DMS 273 (cell line): Measurements from ENCODE around the gene HLTF.
"Not testable (repeated sequence)": the region's sequence is repeated elsewhere in the genome, so short reads cannot be mapped to it uniquely, and the experiment has no call there.

ENCODE experiments used
- DNase-seq: peaks from one replicate; lab custom pipeline; 2025; ENCODE audit not compliant: unreplicated experiment; lab: John Stamatoyannopoulos, UW

The HLTF gene, protein sequence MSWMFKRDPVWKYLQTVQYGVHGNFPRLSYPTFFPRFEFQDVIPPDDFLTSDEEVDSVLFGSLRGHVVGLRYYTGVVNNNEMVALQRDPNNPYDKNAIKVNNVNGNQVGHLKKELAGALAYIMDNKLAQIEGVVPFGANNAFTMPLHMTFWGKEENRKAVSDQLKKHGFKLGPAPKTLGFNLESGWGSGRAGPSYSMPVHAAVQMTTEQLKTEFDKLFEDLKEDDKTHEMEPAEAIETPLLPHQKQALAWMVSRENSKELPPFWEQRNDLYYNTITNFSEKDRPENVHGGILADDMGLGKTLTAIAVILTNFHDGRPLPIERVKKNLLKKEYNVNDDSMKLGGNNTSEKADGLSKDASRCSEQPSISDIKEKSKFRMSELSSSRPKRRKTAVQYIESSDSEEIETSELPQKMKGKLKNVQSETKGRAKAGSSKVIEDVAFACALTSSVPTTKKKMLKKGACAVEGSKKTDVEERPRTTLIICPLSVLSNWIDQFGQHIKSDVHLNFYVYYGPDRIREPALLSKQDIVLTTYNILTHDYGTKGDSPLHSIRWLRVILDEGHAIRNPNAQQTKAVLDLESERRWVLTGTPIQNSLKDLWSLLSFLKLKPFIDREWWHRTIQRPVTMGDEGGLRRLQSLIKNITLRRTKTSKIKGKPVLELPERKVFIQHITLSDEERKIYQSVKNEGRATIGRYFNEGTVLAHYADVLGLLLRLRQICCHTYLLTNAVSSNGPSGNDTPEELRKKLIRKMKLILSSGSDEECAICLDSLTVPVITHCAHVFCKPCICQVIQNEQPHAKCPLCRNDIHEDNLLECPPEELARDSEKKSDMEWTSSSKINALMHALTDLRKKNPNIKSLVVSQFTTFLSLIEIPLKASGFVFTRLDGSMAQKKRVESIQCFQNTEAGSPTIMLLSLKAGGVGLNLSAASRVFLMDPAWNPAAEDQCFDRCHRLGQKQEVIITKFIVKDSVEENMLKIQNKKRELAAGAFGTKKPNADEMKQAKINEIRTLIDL

DNA sequence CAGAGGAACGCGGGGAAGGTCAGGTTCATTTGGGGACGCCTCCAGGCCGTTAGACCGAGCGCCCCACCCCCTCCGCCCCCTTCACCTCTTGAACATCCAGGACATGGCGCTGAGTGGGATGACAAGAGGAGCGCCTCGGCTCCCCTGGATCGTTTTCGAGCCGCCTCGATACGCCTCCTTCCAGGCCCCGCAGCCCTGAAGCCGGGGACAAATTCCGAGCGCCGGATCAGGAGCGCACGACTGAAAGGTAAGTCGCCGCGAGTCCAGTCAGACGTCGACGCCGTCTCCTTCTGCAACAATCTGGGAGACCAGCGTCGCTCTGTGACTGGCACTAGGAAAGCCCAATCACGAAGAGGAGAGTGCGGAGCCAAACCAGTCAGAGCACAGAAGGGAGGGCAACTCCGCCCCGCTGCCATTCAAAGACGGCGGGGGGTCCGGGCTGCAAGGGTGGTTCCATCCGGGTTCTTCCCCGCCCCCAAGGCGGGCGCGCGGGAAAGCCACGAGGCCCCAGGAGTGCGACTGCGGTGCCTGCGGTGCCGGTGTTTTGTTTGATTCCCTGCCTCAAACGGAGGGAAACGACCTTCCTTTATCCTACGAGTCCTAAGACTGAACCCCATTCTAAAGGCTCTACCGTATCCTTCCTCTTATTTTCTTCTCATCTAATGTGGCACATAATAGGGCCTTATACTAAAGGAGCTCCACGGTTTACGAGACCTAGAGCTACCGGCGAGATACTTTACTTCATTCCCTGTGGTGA, at the start of gene HLTF:
TSS of gene HLTF (minus strand) at position 302 of the 757 bp plus-strand sequence. CDS start at position 105, 197 bp downstream.
- peak; percentile 100 for DNase-seq

DNA sequence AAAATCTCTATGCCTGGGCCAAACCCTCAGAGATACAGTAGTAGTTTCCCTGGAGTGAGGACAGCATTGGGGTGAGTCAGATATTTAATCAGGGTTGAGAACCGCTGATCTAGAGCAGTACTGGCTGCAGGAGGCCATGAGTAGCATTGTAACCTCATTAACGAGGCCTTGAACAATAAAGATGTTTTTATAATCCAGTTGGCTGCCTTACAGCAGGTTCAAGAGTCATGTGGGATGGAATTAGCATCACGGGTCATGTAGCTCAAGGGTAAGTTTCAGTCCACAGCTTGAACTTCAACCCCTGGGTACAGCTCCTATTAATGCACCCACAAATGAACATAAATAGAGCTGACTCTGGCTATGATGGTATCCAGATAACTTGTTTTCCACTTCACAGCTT, 48.2 kb upstream of the HLTF start:
- DNase-seq: no peak

DNA sequence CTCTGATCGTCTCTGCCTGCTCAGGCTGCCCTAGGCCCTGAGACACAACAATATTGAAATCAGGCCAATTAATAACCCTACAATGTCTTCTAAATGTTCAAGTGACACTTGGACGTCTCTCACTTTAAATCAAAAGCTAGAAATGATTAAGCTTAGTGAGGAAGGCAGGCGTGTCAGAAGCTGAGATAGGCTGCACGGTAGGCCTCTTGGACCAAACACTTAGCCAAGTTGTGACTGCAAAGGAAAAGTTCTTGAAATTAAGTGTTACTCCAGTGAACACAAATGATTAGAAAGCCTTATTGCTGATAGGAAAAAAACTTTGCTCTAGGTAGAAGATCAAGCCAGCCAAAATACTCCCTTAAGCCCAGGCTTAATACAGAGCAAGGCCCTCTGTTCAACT, 45.3 kb upstream of the HLTF start:
- DNase-seq: no peak

DNA sequence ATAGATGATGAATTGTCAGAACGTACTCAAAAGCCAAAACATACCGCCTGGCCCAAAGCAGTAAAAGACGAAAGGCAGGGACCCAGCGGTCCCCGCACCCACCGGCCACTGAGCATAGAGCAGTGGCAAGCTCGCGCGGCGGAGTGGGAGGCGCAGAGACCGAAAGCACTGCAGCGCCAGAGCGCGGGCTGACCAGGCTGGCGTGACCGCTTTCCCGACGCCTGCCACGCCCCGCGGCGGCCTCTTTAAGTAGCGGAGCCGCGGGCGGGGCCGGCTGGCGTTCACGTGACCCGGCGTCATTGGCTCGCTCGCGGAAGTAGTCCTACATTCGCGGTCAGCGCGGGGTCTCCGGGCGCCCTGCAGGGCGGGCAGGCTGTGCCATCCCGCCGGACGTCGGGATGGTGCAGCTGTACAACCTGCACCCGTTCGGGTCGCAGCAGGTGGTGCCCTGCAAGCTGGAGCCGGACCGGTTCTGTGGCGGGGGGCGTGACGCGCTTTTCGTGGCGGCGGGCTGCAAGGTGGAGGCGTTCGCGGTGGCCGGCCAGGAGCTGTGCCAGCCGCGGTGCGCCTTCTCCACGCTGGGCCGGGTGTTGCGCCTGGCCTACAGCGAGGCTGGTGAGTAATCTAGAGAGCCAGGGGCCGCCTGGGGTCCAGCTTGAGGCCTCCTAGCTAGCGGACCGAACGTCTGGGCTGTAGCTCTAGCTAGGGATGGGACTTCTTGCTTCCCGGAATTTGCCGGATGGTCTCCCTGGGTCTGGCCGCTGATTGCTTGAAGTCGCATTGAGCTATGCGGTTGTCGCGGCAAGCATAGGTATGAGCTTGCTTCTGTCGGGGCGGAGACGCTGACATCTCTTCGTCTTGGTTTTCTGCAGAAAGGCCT, 43.2 kb upstream of the HLTF start, which contains the start of gene HPS3:
TSS of gene HPS3 (plus strand) at position 313 of the 880 bp plus-strand sequence. CDS start at position 399, 86 bp downstream.
- DNase-seq: peak; percentile 97

DNA sequence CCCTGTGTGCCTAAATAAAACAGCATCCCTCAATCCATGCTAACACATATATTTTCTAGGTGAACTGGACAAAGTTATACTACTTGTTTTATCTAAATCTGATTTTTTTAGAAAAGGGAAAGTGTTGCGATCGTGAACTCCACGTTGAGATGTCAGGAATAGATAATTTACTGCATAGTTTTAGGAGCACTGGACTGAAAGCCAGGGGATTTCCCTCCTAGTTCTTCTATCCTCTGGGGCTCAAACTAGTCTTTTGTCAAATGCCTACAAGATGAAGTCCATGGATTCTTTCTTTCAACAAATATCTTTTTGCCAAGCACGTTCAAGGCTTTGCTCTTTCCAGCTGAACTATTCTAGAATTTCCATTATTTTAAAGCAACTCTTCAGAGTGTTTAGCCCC, 42.5 kb upstream of the HLTF start:
- no peak for DNase-seq

DNA sequence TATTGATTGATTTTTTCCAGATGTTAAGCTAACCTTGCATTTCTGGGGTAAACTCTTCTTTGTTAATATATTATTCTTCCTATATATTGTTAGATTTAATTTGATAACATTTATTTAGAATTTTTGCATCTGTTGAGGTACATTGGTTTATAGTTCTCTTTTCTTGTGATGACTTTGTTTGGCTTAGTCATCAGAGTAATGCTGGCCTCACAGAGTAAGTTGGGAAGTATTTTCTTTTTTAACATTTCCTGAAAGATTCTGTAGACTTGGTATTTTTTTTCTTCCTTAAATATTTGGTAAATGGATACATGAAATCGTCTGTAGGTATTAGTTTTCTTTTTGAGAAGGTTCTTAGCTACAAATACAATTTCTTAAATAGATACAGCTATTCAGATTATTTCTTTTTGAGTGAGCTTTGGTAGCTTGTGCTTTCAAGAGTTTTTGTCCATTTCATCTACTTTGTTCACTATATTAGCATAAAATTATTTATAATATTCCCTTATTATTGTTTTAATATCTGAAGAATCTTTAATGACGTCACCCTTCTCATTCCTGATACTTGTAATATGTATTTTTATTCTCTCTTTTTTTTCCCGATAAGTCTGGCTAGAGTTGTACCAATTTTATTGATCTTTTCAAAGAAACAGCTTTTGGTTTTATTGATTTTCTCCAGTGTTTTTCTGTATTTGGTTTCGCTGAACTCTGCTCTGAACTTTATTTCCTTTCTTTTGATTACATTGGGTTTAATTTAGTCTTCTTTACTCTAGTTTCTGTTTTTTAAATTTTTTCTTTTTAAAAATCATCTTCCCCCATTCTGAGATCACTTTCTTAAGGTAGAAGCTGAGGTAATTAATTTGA, 36.6 kb upstream of the HLTF start:
- DNase-seq: no peak

DNA sequence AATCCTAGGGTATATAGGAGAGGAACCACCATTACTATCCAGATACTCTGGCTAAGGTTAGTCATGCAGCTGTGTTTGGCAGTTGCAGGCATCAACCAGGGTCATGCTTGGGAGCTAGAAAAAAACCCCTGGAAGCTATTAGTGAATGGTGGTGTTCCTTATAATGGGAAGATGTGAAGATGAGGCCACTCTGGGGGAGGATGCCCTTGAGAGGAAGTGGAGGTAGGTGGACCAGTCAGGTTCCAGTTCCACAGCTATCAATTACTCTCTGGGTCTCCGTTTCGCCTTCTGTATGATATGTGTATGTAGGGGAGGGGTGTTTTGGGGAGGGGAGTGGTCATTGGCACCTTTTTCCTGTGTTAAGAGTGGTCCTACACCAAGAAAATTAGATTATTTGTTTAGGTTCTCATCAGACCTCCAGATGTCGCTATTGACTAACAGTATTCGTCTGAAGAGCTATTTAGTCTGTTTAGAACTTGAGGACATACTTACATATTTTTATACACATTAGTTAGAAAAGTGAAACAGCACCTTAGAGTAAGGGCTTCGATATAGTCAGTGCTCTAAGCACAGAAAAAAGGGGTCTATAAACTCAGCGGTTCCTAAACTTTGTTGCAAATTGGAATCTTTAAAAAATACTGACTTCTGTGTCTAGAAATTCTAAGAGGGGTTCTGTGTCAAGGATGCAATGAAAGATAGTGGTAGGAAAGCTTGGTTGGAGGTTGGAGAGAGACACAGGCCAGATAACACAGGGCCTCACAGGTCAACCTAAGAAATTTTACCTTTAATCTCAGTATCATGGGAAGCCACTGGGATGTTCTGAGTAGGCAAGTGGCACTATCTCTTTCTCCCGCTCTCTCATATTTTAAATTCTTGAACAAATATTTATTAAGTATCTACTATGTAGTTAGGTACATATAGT, 34.0 kb upstream of the HLTF start:
- peak; percentile 84 for DNase-seq

DNA sequence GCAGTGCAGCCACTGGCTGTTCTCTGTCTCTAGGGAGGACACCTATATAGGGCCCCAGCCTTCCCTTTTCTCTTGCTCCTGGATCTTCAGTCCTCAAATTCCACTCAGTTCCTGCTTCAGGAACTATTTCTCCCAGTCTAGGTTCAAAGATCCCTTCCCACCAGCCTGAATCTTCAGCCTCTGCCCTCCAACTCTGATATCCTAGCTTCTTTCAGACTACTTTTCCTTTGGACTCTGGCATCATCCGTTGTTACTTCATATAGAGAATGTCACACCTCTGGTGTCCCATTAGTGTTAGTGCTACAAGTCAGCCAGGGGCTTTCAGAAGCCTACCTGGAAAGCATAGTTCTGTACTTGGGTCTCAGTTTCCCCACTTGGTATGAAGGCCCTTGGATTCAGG, 33.1 kb upstream of the HLTF start:
- no peak for DNase-seq

DNA sequence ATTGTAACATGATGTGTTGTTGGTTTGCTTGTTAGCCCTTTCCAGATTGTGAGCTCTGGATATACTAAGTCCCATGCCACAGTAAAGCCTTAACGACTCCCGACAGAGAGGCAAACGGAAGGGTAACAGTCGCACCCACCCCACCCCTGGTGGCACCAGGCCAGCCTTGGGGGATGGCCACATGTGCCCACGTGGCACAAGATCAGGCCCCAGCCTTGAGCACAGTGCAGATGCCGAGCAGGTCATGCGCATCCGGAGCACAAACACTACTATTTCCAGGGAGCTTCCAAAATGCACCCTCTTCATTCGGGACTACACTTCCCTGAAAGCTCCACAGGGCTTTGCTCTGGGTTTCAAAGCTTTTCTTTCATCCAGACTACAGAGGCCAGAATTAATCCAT, 32.4 kb upstream of the HLTF start:
- no peak for DNase-seq

DNA sequence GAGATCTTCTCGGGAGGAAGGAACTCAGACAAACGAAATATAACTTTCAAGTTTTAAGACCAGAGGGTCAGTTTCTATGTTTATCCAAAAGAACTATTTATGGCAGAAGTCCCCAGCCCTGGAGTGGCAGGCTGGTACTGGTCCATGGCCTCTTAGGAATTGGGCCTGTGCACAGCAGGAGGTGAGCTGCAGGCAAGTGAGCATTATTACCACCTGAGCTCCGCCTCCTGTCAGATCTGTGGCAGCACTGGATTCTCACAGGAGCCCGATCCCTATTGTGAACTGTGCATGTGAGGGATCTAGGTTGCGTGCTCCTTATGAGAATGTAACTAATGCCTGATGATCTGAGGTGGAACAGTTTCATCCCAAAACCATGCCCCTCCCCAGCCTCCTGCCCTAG, 28.8 kb upstream of the HLTF start:
- no peak for DNase-seq

DNA sequence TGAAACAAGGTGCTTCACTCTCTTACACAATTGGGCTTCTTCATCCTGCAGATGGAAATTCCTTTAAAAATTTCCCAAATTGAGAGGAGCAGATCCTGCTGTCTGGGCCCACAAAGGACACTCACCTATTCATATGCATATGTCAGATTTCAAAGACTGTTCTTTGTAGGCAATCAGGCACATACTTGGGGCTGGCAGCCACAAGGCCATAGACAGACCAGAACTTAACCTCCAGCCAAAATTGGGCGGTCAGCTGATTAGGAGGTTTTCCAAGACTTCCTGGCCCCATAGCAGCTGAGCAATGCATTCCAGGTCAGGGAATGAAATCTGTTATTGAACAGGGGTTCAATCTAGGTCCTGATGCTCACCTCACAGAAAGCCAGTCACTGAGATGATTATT, 28.1 kb upstream of the HLTF start:
- DNase-seq: no peak

DNA sequence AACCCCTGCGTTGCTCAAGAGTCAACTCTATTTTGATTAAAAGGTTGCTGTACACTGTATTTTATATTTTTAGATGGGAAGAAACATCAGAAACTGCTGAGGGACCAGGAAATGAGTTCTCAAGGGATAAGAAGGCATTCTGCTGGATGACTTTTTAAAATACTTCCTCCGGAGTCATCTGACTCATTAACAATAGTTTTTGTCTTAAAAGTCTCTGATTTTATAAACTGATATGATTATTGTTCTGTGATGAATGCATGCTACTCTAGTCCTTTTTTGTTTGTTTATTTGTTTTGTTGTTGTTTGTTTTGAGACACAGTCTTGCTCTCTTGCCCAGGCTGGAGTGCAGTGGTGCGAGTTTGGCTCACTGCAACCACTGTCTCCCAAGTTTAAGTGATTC, 18.2 kb upstream of the HLTF start:
- no peak for DNase-seq

DNA sequence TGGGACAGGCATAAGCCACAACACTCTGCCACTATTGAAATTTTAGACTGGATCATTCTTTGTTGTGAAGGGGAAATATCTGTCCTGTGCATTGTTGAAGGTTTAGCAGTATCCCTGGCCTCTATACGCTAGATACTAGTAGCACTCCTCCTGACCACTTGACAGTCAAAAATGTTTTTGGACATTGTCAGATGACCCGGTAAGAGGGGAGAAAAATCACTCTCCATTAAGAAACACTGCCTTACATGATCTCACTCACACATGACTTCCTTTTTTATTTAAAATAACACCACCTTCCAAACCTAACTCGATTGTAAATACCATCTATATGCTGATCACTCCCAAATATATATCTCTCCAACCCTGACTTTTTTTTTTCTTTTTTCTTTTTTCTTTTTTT, 15.3 kb upstream of the HLTF start:
- DNase-seq: no peak

DNA sequence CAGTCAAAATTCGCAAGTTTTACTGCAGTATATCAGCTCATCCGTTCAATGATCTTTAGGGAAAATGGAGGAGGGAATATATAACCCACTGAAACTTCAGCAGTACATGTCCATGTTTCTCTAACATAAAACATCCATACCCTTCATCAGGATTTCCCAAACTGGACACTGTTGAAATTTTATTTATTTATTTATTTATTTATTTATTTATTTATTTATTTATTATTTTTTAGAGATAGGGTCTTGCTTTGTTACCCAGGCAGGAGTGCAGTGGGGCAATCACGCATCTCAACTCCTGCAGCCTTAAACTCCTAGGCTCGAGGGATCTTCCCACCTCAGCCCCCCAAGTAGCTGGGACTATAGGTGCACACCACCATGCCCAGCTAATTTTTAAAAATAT, 14.8 kb upstream of the HLTF start:
- DNase-seq: no peak

DNA sequence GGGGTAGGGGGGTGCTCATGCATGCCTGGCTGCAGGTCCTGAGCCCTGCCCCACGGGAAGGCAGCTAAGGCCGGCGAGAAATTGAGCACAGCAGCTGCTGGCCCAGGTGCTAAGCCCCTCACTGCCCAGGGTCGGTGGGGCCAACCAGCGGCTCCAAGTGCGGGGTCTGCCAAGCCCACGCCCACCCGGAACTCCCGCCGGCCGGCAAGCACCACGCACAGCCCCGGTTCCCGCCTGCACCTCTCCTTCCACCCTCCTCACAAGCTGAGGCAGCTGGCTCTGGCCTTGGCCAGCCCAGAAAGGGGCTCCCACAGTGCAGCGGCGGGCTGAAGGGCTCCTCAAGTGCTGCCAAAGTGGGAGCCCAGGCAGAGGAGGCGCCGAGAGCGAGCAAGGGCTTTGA, 11.7 kb upstream of the HLTF start:
- not testable (repeated sequence) for DNase-seq

DNA sequence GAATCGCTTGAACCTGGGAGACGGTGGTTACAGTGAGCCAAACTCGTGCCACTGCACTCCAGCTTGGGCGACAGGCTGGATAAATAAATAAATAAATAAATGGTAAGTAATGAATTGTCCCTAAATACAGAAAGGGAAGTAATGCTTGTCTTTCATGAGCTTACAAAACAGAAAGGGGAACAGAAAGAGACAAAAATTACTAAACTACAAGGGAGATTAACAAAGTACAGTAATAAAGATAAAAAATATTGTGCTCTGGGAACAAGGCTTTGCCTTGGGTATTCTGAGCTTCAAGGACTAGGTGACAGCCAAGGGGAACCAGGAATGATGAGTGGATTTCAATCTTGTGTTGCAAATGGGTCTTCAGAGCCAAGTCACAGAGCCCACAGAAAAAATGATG, 9.2 kb upstream of the HLTF start:
- DNase-seq: no peak

DNA sequence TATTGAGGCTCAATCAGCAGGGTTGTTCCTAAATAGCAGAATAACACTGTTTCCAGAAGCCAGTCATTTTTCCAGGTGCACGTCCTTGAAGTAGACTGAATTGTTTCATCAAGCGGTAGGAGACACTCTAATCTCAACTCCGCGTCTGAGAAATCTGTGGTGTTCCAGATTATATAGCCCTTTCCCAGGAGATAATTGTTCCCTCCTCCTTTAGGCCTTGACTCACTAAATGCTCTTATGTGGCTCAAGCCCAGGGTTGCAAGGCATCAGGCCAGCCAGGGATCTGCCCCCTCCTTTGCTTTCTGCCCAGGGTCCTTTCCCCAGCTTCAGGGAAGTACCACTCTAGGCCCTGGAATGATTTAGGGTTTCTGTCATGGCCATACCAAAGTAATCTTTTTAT, 5.7 kb upstream of the HLTF start:
- DNase-seq: no peak

DNA sequence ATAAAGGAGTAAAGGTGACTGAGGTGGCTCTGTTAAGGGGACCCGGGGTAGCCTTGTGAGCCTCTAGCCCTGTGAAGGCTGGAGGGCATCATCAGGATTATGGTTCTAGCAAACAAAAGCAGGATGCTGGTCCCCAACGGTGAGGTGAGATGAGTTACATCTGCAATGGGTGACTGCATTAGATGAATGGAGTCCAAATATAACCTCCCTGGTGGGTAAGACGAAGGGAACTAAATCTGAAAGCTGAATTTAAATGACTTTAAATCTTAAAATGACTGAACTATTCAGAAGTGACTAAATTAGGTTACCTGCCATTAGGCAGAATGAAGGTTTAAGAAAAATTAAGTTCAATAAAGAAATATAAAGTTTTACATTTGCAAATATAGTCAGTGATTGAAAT, 4.6 kb upstream of the HLTF start:
- no peak for DNase-seq
